Measurements from ENCODE around the gene RBBP8NL. TPM values are rescaled to one million over a fixed set of nuclear protein-coding genes. Genes with fewer than 3 reads are reported as not detected.

RBBP8NL gene
- total RNA-seq, 1 experiment from 2014 or later = not detected

DNA sequence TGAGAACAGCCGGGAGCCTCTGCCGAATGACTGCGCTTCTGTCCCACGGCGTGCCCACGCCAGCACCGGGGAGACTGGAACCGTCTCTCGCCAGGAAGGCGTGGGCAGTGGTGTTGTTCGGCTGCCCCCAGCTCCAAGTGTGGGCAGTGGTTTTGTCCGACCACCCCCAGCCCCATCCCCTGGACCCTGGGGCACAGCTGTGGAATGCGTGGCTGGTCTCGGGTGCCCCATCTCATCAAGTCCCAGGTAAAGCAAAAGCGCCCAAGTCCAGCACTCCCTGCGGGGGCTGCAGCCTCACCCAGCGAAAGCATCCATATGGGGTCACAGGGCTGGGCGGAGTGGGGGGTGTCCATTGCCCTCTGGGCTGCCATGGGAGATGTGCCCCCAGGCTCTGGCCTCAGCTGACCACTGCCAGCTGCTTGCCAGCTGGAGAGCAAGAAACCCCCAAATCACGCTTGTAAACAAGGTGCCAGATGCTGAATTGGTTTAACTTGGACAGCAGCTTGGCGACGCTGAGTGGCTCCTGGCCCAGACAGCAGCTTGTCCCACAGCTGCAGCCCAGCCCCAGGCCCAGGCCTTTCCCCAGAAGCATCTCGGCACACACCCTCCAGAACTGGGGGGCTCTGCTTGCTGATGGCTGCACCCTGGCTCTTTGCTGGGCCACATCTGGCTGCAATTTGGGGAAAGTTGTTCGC, 24.7 kb downstream of the RBBP8NL start:
- peaks cover 7% of the 10 kb centered on the region; the same call in 1 of the 2 replicates for H4K20me1 ChIP-seq (ENCODE audit: insufficient read depth, low read depth, low read length)
- no peaks in the 10 kb centered on the region for H3K9me3 ChIP-seq (ENCODE audit: low read length)
- no peaks in the 10 kb centered on the region for H3K27me3 ChIP-seq (ENCODE audit: low read length)
- DNase-seq = no peak
- no peaks in the 10 kb centered on the region for H3K9me2 ChIP-seq (replicated peaks; ENCODE audit: insufficient read depth, low read length)
- no peak overlapping the region for H3K4me3 ChIP-seq (ENCODE audit: low read length)
- H2AFZ ChIP-seq (ENCODE audit: low read length) = no peak overlapping the region
- no peak overlapping the region for H3K27ac ChIP-seq (ENCODE audit: low read length)
- peaks cover 16% of the 10 kb centered on the region for H3K4me1 ChIP-seq (ENCODE audit: low read length)
- H3K79me2 ChIP-seq (ENCODE audit: low read length) = peaks cover 23% of the 10 kb centered on the region
- no peak overlapping the region for H3K9ac ChIP-seq (ENCODE audit: low read length)
- H3K4me2 ChIP-seq (ENCODE audit: low read depth, low read length, poor library complexity, severe bottlenecking) = no peak overlapping the region
- no peaks in the 10 kb centered on the region for H3K36me3 ChIP-seq (ENCODE audit: insufficient read depth, low read length)

DNA sequence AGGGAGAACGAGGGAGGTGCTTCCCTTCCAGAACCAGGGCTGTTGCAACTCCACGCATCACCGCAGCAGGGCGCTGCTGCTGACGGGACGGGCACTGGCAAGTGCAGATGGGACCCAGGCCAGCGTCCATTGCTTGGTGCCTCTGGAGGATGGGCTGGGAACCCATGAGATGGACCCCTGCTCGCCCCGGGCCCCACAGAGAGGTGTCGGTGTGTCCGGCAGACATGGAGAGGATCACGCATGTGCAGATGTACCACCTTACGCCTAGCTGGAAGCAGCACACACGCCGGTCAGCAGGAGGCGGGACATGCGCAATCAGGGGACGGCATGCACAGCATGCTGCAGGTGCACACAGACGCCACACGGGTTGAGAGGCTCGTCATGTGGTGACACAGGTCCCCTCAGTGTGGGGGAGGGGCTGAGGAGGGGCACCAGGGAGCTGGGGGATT, 26.0 kb downstream of the RBBP8NL start:
- H3K9ac ChIP-seq (ENCODE audit: low read length) = no peak overlapping the region

DNA sequence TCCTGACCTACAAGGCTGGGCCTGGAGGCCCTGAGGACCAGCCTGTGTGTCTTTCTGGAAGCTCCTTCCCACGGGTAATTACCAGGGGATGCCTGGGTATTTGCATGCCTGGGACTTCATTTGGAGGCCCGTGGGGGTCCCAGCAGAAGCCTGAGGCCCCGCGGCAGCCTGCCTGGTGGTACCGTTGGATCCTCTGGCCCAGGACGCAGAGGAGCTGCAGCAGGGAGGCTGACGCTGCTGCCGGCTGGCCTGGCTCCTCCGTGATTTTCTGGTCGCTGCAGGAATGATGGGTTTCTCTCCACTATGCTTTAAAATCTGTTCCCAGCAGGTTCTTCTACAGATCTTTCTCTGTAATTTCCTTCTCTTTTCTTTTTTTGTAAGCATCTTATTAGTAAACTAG, 26.8 kb downstream of the RBBP8NL start:
- Histone ChIP-seq H3K9ac (ENCODE audit: low read length) (no peak overlapping the region), H3K4me2 (ENCODE audit: low read depth, low read length, poor library complexity, severe bottlenecking) (no peak overlapping the region), H3K27me3 (ENCODE audit: low read length) (no peaks in the 10 kb centered on the region), H4K20me1 (ENCODE audit: insufficient read depth, low read depth, low read length) (no peaks in the 10 kb centered on the region), H3K4me3 (ENCODE audit: low read length) (no peak overlapping the region), H3K9me2 (replicated peaks; ENCODE audit: insufficient read depth, low read length) (no peaks in the 10 kb centered on the region), H3K79me2 (ENCODE audit: low read length) (peaks cover 11% of the 10 kb centered on the region), H3K4me1 (ENCODE audit: low read length) (peaks cover 2% of the 10 kb centered on the region), H3K27ac (ENCODE audit: low read length) (no peak overlapping the region), H2AFZ (ENCODE audit: low read length) (no peak overlapping the region), H3K9me3 (ENCODE audit: low read length) (no peaks in the 10 kb centered on the region), H3K36me3 (ENCODE audit: insufficient read depth, low read length) (no peaks in the 10 kb centered on the region)
- no peak for DNase-seq

More for the DNA sequence above, 26.0 kb downstream of the RBBP8NL start:
- no peak for DNase-seq
- H3K9me3 ChIP-seq (ENCODE audit: low read length) = no peaks in the 10 kb centered on the region
- peaks cover 10% of the 10 kb centered on the region for H3K4me1 ChIP-seq (ENCODE audit: low read length)
- no peaks in the 10 kb centered on the region for H3K9me2 ChIP-seq (replicated peaks; ENCODE audit: insufficient read depth, low read length)
- H3K27ac ChIP-seq (ENCODE audit: low read length) = no peak overlapping the region
- no peak overlapping the region for H3K4me2 ChIP-seq (ENCODE audit: low read depth, low read length, poor library complexity, severe bottlenecking)
- H3K36me3 ChIP-seq (ENCODE audit: insufficient read depth, low read length) = no peaks in the 10 kb centered on the region
- peaks cover 5% of the 10 kb centered on the region; the same call in 1 of the 2 replicates for H4K20me1 ChIP-seq (ENCODE audit: insufficient read depth, low read depth, low read length)
- no peaks in the 10 kb centered on the region for H3K27me3 ChIP-seq (ENCODE audit: low read length)
- H3K4me3 ChIP-seq (ENCODE audit: low read length) = no peak overlapping the region
- no peak overlapping the region for H2AFZ ChIP-seq (ENCODE audit: low read length)
- H3K79me2 ChIP-seq (ENCODE audit: low read length) = peaks cover 19% of the 10 kb centered on the region

DNA sequence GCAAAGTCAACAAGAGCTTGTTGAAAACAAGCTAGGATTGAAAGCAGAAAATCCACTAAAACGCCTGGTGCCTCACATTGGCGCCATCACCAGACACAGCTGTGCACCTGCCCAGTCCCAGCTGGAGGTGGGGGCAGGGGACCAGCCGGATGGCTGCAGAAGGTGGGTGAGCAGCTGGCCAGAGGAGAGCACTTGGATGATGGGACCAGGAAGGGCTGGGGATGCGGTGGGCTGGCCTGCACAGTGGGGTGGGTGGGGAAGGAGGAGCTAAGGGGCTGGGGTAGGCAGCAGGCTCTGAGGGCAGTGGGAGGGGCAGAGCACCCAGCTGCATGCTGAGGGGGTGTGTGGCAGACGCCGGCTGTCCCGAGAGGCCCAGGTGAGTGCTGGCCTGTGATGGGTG, 27.3 kb downstream of the RBBP8NL start:
- Histone ChIP-seq H3K9ac (ENCODE audit: low read length) (no peak overlapping the region), H3K4me3 (ENCODE audit: low read length) (no peak overlapping the region), H3K4me2 (ENCODE audit: low read depth, low read length, poor library complexity, severe bottlenecking) (no peak overlapping the region), H3K27ac (ENCODE audit: low read length) (no peak overlapping the region), H3K27me3 (ENCODE audit: low read length) (no peaks in the 10 kb centered on the region), H3K9me2 (replicated peaks; ENCODE audit: insufficient read depth, low read length) (no peaks in the 10 kb centered on the region), H3K79me2 (ENCODE audit: low read length) (peaks cover 7% of the 10 kb centered on the region; the same call in 1 of the 2 replicates), H3K4me1 (ENCODE audit: low read length) (no peaks in the 10 kb centered on the region), H4K20me1 (ENCODE audit: insufficient read depth, low read depth, low read length) (no peaks in the 10 kb centered on the region), H3K36me3 (ENCODE audit: insufficient read depth, low read length) (no peaks in the 10 kb centered on the region), H2AFZ (ENCODE audit: low read length) (no peak overlapping the region), H3K9me3 (ENCODE audit: low read length) (no peaks in the 10 kb centered on the region)
- no peak for DNase-seq

DNA sequence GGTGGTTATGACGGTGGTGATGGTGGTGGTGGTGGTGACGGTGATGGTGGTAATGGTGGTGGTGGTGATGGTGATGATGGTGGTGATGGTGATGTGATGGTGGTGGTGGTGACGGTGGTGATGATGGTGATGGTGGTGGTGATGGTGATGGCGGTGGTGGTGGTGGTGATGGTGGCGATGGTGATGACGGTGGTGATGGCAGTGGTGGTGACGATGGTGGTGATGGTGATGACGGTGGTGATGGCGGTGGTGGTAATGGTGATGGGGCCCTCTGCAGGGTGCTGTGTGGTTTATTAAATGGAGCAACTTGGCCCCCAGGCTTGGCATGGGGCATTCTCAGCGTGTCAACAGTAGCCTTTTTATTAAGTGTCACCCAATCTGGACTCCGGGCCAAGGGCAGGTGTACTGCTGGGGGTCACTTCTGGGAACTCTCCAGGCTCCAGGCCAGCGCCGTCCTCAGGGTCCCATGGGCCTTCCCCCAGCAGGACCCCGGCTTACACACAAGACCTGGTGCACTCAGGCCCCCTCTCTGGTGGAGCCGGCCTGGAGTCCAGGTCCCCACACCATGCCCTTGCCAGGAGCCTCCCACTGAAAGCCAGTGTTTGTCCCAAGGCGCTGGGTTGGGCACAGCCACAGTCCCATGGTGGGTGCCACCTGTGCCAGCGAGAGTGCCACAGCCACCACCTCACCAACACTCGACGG, 29.1 kb downstream of the RBBP8NL start:
- Histone ChIP-seq H3K4me2 (ENCODE audit: low read depth, low read length, poor library complexity, severe bottlenecking) (no peak overlapping the region), H3K79me2 (ENCODE audit: low read length) (no peaks in the 10 kb centered on the region), H3K4me1 (ENCODE audit: low read length) (no peaks in the 10 kb centered on the region), H3K27me3 (ENCODE audit: low read length) (no peaks in the 10 kb centered on the region), H2AFZ (ENCODE audit: low read length) (no peak overlapping the region), H3K9me3 (ENCODE audit: low read length) (no peaks in the 10 kb centered on the region), H3K4me3 (ENCODE audit: low read length) (no peak overlapping the region), H3K27ac (ENCODE audit: low read length) (no peak overlapping the region), H3K36me3 (ENCODE audit: insufficient read depth, low read length) (no peaks in the 10 kb centered on the region), H4K20me1 (ENCODE audit: insufficient read depth, low read depth, low read length) (no peaks in the 10 kb centered on the region), H3K9me2 (replicated peaks; ENCODE audit: insufficient read depth, low read length) (no peaks in the 10 kb centered on the region), H3K9ac (ENCODE audit: low read length) (no peak overlapping the region)
- no peak for DNase-seq

DNA sequence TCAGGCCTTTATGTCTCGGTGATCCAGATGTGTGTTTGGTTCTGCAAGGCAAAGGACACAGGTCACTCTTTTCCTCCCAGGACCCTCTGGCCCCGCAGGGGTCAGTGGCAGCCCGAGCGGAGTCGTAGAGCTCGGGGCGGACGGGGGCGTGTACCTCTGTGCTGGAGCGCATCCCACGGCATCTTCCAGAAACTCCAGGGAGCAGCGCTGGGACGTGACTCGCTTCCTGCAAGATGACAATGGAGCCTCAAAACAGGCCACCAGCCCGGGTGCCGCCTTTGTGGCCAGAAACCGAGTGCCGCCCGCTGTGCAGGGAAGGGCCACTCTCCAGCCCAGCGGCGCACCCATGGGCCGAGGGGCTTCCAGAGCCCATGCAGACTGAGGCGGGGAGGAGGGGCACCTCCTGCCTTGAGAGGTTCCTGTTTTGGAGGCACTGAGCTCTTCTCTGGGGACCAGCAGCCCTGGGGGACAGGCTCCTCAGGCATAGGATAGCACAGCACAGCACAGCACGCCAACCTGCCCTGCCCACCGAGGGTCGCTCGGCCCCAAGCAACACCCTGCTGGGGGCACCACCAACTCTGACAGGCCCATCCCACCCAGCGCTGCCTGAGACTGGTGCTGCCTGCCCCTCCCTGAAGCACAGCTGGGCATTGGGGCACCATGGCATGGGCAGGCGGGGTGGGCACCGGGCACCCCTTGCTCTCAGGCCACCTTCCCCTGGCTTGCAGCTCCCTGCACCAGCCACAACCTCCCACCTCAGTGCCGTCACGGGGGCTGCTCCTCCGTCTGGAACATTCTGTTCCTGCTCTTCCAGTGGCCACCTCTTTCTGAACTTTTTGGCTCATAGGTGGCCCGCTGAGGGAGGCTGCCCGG, 30.7 kb downstream of the RBBP8NL start:
- no peak overlapping the region for H3K27ac ChIP-seq (ENCODE audit: low read length)
- no peaks in the 10 kb centered on the region for H3K36me3 ChIP-seq (ENCODE audit: insufficient read depth, low read length)
- no peak overlapping the region for H3K4me2 ChIP-seq (ENCODE audit: low read depth, low read length, poor library complexity, severe bottlenecking)
- H3K27me3 ChIP-seq (ENCODE audit: low read length) = no peaks in the 10 kb centered on the region
- no peaks in the 10 kb centered on the region for H3K4me1 ChIP-seq (ENCODE audit: low read length)
- no peaks in the 10 kb centered on the region for H4K20me1 ChIP-seq (ENCODE audit: insufficient read depth, low read depth, low read length)
- H3K79me2 ChIP-seq (ENCODE audit: low read length) = no peaks in the 10 kb centered on the region
- no peaks in the 10 kb centered on the region for H3K9me2 ChIP-seq (replicated peaks; ENCODE audit: insufficient read depth, low read length)
- no peak for DNase-seq
- H2AFZ ChIP-seq (ENCODE audit: low read length) = no peak overlapping the region
- H3K4me3 ChIP-seq (ENCODE audit: low read length) = no peak overlapping the region
- H3K9me3 ChIP-seq (ENCODE audit: low read length) = no peaks in the 10 kb centered on the region
- H3K9ac ChIP-seq (ENCODE audit: low read length) = no peak overlapping the region

DNA sequence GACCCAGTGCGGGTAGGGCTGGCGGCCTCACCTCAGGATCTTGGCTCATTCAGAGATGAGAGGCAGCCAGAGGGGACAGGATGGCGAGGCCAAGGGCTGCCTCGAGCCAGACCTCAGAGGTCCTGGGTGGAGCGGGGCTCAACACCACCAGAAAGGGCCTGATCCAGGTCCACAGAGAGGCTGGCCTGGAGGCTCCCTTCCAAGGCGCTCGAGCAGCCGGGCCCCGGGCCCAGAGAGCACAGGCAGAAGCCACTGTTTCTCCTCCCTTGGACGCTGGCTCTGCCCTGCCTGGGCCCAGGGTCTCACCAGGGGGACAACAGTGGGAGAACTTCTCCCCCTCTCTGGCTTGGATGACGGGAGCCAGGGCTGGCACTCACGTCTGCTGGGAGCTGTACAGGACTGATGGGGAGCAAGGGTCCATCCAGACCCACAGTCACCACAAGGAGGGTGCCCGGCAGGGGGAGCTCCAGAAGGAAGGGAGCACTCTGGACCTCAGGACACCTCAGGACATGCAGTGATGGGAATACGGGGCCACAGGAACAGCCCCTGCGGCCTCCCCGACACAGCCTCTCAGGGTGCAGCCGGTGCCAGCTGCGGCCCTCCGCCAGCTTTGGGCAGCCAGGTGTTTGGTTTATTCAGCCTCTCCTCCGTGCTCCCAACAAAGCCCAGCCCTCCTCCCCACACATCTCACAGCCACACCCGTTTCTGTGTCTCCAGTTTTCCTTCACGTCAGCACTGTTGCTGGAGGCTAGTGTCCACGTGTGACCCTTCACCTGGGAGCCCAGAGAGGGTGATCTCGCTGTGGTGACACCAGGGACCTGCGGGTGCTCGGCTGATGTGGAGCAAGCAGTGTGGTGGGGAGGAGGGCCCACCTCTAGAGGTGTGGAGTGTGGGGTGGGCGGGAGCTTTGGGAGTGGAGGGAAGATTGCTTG, 31.8 kb downstream of the RBBP8NL start:
- Histone ChIP-seq H3K27me3 (ENCODE audit: low read length) (no peaks in the 10 kb centered on the region), H4K20me1 (ENCODE audit: insufficient read depth, low read depth, low read length) (no peaks in the 10 kb centered on the region), H3K4me2 (ENCODE audit: low read depth, low read length, poor library complexity, severe bottlenecking) (no peak overlapping the region), H2AFZ (ENCODE audit: low read length) (no peak overlapping the region), H3K4me1 (ENCODE audit: low read length) (no peaks in the 10 kb centered on the region), H3K9me3 (ENCODE audit: low read length) (no peaks in the 10 kb centered on the region), H3K79me2 (ENCODE audit: low read length) (no peaks in the 10 kb centered on the region), H3K27ac (ENCODE audit: low read length) (no peak overlapping the region), H3K36me3 (ENCODE audit: insufficient read depth, low read length) (no peaks in the 10 kb centered on the region), H3K9me2 (replicated peaks; ENCODE audit: insufficient read depth, low read length) (no peaks in the 10 kb centered on the region), H3K9ac (ENCODE audit: low read length) (no peak overlapping the region), H3K4me3 (ENCODE audit: low read length) (no peak overlapping the region)
- DNase-seq = no peak
